GM19043 (cell line): ENCODE data around the gene NR1H4.
"Not testable (repeated sequence)": the region's sequence is repeated elsewhere in the genome, so short reads cannot be mapped to it uniquely, and the experiment has no call there.

Experiments
- ATAC-seq: cut with Tn5 transposase; IDR thresholded peaks from one replicate; pipeline ENCODE4 v1.9.1; 2021; ENCODE audit warnings: low read depth; ENCODE audit not compliant: unreplicated experiment

Gene NR1H4

GRCh38 chr12:100504804-100505203 is 31.1 kb downstream of the NR1H4 start:
- ATAC-seq, result no peak

DNA sequence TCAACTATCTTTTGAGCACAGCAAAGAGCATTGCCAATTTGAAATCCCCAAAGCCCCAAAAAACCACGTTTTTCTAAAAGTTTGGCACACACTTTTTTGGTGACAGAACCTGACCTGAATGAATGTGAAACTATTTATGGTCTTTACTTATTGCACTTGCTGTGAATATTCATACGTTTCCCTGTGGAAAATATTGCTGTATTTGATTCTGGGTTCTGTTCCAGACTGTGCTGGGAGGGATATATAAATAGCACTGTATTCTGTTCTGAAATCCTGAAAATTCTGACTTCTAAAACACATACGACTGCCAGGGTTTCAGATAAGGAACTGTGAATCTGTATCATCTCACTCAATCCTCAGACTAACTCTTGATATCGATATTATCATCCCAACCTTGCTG is 35.1 kb downstream of the NR1H4 start:
- ATAC-seq, result no peak

- no peak for ATAC-seq
Measured at GRCh38 chr12:100512692-100513091, 39.0 kb downstream of the NR1H4 start.

DNA sequence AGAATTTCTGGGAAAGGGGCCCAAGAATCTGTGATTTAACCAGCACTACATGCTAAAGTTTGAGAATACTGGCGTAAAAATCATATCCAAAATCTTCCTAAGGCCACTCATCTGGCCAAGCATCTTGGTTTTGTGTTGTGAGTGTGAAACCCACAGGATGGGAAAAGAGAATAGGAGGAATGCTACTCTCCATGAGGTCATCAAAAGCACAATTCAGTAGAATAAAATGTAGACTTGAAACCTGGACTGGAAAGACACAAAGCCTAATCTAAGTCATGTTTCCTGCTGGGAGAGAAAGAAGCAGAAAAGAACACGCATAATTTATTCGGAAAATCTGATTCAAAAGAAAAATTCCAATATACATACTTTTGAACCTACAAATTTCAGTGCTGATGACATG is 42.3 kb downstream of the NR1H4 start:
- ATAC-seq, result no peak

GRCh38 chr12:100518376-100518775 is 44.7 kb downstream of the NR1H4 start:
- no peak for ATAC-seq

DNA sequence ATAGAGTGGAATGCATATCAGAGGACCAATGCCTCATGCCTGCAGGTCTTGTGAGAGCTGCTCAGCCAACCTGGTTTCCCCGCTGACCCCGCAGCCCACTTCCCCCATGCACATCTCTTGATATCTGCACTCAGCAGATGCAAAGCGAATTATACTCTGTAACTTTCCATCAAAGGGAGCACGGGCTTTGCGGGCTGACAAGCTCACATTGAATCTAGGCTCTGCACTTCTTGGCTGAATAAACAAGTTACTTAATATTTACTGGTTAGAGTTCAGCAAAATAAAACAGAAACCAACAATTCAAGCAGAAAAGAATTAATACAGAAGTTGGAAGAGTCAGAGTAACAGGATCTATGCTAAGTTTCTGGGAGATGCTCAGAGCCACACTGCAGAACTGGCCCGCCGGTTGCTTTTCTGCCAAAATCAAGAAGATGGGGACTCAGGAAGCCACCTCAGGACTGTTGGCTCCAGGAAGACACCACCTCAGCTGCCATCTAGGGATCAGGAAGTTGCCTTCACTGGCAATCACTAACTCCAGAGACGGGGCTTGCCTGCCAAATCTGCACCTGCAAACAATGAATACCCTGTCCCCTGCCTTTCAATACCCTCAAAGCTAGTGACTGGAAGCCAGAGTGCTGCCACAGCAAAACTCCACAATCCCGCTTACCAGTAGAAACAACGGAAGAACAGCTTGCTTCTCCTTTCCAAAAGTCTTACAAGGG is 46.5 kb downstream of the NR1H4 start:
- no peak for ATAC-seq

GRCh38 chr12:100521958-100522357 is 48.3 kb downstream of the NR1H4 start:
- no peak for ATAC-seq

DNA sequence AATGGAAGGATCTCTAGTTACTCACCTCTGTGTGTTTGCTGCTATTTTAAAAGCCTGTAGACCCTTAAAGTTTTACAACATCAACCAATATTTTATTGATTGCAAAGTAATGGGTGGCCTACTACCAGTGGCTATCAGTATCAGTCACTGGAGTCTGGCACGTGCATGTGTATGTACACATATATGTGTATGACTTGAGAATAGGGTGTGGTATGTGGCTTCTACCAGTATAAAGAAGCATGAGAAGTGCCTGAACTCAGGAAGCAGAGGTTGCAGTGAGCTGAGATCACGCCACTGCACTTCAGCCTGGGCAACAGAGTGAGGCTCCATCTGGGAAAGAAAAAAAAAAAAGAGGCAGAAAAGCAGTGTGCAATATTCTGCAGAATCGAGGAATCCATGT is 54.4 kb downstream of the NR1H4 start:
- no peak for ATAC-seq

- ATAC-seq, result no peak
Measured at GRCh38 chr12:100528471-100529127, 54.9 kb downstream of the NR1H4 start.

- ATAC-seq, result no peak
Measured at GRCh38 chr12:100529756-100530350, 56.2 kb downstream of the NR1H4 start.

- ATAC-seq, result no peak
Measured at GRCh38 chr12:100533376-100533775, 59.7 kb downstream of the NR1H4 start.

DNA sequence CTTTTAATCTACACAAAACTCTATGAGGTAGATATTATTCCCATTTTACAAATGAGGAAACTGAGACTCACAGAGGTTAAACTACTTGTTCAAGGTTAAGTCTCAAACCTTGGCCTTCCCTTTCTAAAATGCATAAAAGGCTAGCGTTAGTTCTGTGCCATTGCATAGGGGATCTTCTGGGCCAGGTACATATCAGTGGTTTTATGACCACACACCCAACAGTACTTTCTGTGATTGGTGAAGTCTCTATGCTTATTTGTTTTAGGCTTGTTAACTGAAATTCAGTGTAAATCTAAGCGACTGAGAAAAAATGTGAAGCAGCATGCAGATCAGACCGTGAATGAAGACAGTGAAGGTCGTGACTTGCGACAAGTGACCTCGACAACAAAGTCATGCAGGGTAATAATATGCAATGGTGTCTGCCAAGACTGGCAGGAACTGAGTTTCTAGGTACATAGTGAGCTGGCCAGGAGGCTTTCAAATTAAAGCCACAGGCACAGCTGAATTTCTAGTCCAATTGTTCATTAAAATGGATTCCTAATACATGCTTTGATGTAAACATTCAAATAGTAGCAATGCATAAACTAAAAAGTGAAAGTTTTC is 61.1 kb downstream of the NR1H4 start:
- ATAC-seq, result no peak

GRCh38 chr12:100539202-100539601 is 65.5 kb downstream of the NR1H4 start:
- no peak for ATAC-seq

GRCh38 chr12:100544165-100544564 is 70.5 kb downstream of the NR1H4 start:
- no peak for ATAC-seq

- ATAC-seq, result no peak
Measured at GRCh38 chr12:100545092-100545491, 71.4 kb downstream of the NR1H4 start.

DNA sequence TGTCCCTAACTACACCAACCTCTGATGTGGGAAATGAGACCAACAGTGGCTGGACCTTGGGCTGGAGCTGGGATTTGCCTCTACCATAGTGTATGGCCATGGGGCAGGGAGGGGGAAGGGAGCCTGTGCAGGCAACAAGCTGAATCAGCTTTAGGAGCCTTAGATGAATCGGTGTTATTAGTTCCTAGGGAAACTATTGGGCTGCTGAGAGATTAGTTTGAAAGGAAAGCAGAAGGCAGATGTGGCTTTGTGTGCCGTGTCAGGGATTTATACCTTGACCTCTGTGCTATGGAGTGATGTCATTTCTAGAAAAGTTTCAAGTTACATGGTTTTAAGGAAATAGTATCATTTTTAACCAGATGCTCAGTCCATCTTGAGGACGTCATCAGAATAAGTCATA is 80.3 kb downstream of the NR1H4 start:
- ATAC-seq, result no peak

DNA sequence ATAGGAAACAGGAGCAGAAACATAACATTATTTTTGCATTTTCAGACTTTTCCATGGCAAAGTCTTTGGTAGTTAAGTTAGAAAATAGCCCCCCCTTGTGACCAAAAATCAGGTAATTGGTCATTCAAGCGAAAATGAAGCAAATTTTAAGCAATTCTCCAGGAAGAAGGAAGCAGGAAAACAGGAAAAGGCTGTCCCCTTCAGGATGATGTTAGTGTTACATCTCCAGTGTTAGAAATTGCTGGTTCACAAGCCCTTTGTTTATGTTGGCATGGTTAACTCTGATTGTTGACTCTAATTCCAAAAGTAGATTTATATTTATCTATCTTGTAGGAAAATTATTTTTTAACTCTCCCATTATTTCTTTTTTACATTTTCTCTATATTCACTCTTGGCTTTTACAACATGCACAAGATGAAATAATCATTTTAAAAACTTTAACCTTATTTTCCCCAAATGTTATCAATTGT is 81.0 kb downstream of the NR1H4 start:
- no peak for ATAC-seq

- ATAC-seq, result no peak
Measured at GRCh38 chr12:100555722-100556121, 82.1 kb downstream of the NR1H4 start.

DNA sequence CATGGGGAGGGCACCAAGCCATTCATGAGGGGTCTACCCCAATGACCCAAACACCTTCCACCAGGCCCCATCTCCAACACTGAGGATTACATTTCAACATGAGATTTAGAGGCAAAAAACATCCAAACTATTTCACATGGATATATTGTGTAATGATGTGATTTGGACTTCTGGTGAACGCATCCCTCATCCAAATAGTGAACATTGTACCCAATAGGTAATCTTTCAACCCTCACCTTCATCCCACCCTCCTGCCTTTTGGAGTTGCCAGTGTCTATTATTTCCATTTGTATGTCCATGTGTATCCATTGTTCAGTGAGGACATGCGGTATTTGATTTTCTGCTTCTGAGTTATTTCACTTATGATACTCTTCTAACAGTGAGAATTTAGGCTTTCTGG is 83.7 kb downstream of the NR1H4 start:
- no peak for ATAC-seq

DNA sequence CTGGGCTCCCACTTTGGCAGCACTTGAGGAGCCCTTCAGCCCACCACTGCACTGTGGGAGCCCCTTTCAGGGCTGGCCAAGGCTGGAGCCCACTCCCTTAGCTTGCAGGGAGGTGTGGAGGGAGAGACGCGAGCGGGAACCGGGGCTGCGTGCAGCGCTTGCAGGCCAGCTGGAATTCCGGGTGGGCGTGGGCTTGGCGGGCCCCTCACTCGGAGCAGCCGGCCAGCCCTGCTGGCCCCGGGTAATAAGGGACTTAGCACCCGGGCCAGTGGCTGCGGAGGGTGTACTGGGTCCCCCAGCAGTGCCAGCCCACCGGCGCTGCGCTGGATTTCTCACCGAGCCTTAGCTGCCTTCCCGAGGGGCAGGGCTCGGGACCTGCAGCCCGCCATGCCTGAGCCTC is 85.6 kb downstream of the NR1H4 start:
- not testable (repeated sequence) for ATAC-seq

GRCh38 chr12:100564090-100564489 is 90.4 kb downstream of the NR1H4 start:
- ATAC-seq, result no peak
